Activated CD8-positive, alpha-beta memory T cell treated with anti-CD3 and anti-CD28 coated beads, Interleukin-2, amount 50 U/mL, for 48 hours (primary cell): Measurements from ENCODE around the gene BICDL2.
A peak's percentile ranks its signal among the peaks of the same experiment; 100 is the strongest.

Experiments
- DNase-seq: peaks from one replicate; pipeline ENCODE4 v3.0.0-alpha.2; 2020

Gene BICDL2

DNA sequence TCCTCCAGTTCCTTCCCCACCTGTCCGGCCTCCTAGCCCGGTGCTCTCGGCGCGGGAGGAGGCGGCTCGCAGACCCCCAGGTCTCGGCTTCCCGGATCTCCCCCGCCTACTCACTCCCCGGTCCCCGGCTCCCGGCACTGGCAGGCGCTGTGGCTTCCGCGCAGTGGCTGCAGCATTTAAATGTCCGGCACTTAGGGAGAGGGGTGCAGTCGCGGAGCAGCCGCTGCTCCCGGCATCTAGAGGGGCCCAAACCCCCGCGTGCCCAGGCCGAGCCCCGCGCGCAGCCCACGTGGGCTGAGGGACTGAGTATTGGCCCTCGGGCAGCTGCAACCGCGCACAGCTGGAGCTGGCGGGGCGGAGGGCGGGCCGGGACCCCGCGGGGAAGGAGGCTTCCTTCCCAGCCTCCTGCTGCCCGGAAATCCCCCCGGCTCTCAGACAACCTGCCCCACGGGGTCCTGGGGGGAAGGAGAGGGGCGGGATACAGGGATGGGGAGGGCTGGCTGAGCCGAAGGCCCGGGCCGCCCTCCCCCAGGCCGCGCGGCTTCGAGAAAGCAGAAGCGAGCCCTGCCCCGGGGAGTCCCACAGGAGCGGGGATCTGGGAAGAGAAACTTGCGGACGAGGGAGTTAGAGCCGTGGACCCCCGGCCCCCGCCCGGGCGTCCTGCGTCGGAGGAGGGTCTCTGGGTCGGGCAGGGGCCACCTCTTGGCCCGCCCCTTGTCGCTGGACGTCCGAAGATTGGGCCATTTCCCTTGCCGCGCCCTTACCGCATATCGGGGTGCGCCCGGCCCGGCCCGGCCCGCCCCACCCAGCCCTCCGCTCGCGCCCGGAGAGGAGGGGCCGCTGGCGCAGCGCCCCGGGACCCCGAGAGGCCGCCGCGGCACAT lies 9.3 kb upstream of the BICDL2 start, which contains the start of gene MMP25:
TSS of gene MMP25 (plus strand) at position 804 of the 883 bp plus-strand sequence. CDS start 357 bp downstream, outside the sequence.
- no peak for DNase-seq

DNA sequence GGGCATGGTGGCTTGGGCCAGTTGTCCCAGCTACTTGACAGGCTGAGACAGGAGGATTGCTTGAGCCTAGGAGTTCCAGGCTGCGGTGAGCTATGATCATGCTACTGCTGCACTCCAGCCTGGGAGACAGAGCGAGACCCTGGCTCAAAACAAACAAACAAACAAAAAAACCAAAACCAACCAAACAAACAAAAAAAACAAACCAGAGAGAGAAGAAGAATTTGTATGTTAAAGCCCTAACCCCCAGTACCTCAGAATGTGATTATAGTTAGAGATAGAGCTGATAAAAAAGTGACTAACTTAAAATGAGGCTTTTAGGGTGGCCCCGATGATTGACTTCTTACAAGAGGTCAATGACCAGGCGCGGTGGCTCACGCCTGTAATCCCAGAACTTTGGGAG lies 8.0 kb upstream of the BICDL2 start:
- DNase-seq = no peak

DNA sequence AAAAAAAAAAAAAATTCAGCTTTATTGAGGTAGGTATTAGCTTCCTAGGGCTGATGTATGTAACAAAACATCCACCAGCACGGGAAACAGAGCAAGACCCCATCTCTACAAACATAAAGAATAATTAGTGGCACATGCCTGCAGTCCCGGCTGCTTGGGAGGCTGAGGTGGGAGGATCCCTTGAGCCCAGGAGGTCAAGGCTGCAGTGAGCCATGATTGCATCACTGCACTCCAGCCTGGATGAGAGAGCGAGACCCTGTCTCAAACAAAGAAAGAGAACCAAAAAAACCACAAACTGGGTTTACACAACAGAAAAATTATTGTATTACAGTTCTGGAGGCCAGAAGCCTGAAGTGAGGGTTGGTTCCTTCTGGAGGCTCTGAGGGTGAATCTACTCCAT lies 5.6 kb upstream of the BICDL2 start:
- DNase-seq = no peak

DNA sequence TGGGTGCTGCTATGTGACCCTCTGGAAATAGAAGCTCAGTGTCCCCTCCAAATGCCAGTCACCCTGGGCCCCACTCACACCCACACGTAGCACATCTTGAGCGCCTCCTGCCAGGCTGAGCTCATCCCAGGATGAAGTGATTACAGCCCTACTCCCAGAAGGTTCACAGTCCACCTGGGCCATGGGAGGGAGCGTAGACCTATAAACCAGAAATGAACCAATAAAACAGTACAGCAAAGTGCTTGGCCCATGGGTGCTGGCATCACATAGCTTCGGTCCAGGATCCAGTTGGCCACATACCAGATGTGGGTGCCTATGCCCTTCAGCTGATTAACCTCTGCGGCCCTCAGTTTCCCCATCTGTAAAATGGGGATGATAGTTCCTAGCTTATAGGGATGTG lies 2.2 kb upstream of the BICDL2 start:
- DNase-seq = no peak

DNA sequence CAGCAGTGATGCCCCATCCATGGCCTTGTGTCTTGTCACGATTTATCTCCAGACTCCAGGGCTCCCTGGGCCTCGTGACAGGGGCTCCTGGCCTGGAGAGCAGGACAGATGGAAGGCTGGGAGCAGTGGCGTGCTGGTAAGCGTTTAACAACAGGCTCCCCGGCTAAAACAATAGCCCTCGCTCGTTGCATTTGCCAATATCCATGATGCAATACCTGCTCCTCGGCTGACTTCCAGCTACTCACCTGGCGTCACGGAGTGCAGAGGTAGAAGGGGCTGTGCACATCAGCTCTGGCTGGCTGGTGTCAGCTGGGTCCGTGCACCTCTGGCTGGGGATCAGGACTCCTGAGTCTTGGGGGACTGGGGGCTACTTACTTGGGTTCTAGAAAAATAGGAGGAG lies 1.5 kb upstream of the BICDL2 start:
- no peak for DNase-seq

DNA sequence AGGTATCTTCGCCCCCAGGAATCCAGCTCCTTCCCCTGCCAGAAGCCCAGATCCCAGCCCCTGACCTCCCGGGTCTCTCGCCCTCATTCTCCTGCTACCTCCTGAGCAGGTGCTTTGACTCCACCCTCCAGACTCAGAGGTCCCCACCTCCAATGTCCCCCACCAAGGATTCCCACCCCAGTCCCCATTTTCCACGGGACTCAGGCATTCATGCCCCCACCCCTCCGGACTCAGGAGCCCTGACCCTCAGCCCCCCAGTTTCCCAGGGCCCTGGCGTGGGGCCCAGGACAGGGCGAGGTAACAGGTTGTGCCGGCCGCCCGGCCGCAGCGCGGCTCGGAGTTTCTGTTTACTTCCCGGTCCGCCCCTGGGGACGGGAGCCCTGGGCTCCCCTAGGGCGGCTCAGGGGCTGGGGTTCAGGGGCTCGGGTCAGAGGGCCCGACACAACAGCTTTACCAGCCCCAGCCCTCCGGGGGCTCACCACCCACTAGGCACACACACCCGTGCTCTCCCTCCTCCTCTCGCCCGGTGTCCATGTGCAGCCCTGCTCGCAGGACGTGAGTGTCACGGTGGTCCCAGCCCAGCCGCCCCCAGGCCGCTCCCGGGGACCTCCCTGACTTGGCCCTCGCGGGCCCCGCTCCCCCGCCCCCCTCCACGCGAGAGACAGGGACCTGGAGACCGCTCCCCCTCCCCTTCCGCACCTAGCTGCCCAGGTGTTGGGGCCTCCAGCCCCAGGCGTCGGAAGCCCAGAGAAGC lies 595 bp downstream of the BICDL2 start:
- DNase-seq = no peak

DNA sequence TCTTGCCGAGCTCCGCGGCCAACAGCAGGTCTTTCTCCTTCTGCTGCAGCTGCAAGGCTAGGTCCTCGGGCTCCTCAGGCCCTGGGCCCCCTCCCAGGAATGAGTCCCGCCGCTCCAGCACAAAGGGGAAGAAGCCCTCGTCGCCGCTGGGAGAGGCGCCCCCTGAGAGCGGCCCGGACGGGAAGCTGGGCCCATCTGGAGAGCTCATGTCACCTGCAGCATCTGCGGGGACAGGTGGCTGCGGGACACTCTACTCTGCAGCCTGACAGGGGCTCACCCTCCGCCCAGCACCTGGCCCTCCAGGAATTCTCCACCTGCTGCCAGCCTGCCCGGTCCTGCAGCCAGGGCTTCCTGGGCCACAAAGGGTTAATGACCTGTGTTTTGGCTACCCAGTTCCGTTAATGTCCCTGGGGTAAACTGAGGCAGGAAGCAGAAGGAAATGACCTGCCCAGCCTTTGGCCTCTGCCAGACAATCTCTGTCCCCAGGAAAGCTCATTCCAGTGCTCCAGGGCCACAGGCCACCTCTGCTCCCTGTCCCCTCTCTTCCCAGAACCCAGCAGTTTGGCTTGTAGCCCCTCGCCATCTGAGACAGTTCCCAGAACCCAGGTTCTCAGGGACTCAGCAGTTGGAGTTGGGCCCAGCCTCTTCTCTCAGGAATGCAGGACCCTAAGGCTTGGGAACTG lies 1.3 kb downstream of the BICDL2 start:
- DNase-seq = no peak

DNA sequence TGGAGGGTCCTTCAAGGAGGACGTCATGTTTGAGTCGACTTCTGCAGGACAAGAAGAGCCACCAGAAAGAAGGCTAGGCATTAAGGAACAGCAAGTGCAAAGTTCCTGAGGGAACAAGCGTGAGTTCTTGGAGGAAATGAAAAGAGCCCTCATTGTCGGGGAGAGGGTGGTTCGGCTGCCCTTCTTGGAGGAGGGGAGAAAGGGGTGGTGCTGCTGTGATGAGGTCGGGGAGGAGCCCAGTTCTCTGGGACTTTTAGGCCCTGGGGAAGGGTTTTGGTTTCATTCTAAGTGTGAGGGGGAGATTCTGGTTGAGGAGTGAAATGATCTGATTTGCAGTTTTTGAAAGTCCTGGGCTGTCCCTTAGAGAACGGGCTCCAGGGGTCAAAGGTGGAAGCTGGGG lies 4.1 kb downstream of the BICDL2 start:
- no peak for DNase-seq

DNA sequence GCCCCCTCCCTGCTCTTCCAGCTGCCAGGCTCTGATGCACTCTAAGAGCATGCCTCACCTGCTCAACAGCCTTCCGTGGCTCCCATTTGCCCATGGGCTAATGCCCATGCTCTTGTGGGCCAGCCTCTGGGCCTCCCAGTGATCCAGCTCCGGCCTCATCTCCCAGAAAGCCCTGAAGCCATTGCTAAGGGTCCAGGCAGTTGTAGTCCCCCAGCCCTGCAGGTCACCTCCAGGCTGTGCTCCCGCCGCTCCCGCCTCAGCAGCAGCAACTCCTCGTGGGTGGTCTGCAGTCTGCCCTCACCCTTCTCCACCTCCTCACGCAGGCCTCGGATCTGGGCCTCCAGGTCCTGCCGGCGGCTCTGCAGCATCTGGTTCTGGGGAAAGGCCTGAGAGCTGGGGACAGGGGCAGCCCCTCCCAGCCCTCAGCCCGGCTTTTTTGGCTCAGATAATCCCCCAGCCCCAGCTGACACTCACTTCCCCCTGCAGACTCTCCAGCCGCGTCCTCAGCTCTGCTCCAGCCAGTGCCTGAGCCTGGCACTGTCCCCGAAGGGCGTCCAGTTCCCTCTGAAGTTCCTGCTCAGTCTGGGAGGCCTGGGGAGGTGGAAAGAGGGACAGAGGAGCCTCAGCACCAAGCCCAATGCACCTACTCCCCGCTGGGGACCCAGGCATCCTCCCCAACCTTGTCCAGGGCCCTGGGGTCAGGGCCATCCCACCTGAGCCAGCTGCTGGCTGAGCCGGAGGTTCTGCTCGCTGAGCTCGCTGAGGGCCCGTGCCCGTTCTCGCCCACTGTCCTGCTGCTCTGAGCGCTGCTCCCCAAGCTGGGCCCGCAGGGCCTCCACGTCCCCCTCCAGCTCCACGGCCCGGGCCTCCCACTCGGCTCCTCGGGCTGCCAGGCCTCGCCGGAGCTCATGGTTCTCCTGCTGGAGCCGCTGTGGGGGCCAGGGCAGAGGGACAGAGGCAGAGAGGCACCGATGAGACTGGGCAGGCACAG lies 6.2 kb downstream of the BICDL2 start:
- DNase-seq = no peak

DNA sequence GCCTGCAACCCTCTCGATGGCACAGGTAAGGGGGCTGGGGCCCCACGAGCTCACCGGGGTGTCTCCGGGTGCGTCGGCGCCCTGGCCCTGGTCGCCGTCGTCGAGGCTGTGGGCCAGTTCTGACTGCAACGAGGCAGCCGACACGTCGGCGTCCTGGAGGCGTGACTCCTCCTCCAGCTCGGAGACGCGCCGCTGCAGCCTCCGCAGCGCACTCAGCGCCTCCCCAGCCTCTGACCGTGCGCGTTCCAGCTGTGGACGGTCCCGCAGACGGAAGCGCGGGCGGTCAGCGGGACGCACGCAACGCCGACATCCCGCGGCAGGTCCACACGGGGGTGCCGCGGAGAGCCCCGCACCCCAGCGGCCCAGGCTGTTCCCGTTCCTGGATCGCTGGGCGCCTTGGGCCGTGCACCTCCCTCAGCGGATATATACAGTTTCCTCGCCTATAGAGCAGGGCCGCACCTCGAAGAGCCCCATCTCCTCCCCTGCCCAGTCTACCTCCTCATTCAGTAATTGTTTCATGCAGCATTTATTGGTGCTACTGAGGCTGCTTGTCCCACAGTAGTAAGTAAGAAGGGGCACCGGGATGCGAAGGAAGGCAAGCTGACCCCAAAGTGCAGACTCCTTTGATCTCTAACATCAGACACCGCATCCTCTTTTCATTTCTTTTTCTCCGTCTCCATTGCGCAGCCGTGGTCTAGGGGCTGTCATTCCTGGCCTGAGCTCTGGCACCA lies 7.1 kb downstream of the BICDL2 start:
- peak; percentile 80 for DNase-seq

DNA sequence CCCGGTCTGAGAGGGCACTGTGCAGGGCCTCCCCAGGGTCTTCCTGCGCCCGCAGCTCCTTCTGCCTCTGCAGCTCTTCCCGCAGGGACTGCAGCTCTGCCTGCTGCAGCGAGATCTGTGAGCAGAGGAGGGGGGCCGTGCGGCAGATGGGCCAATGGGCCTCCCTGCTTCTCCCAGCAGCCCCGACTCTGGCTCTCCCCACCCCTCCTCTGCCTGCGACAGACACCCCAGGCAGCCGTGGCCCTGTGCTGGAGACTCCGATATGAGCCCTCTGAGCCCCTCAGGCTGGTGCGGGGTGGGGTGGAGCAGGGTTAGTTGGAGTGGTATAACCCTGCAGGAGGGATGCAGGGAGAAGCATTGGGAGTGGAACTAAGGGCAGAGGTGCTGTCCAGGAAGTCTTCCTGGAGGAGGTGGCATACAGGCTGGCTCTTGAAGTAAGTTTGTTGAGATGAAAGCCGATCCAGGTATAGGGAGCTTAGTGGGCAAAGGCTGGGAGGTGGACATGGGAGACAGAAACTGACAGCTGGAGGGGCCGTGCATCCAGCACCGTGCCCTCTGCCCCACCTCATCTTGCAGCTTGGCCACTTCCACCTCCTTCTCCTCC lies 7.9 kb downstream of the BICDL2 start:
- no peak for DNase-seq

DNA sequence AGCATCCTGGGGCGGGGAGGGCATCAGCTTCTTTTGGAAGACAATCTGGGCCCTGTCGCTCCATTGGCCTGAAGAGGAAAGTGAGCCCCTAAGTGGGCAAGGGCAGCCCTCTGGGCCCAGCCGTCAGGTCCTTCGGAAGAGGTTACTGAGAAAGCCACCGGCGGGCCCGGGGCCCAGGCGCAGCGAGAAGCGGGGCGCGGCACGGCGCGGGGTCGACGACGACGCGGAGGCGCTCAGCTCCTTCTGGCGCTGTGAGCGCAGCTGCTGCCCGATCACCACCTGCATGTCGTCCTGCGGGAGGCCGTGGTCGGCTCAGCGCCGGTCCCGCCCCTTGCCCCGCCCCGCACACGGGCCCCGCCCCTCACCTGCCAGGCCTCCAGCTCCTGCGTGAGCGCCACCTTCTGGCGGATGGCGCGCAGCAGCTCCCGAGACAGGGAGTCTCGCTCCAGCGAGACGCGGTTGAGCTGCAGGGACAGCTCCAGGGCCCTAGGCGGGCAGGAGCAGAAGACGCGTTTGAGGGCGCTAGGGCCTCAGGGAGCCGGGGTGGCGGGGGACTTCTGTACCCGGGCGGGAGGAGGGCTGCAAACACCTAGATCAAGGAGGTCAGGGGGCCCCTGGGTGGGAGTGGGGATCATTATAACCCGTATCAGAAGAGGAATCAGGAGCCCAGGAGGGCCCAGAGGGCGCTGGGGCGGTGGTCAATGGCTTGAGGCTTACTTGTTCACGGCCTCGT lies 8.6 kb downstream of the BICDL2 start:
- peak; percentile 96 for DNase-seq

DNA sequence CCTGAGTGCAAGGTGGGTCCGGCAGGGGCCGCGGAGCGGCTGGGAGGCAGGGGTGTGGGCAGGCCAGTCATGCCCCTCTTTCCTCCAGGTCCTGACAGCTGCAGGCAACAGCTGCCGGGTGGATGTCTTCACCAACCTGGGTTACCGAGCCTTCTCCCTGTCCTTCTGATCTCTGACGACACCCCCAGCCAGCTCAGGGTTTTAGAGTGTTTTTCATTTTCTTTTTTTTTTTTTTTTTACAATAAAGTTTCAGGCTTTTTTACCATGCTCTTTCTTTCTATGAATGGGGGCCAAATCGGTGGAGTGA lies 9.3 kb downstream of the BICDL2 start:
- no peak for DNase-seq

DNA sequence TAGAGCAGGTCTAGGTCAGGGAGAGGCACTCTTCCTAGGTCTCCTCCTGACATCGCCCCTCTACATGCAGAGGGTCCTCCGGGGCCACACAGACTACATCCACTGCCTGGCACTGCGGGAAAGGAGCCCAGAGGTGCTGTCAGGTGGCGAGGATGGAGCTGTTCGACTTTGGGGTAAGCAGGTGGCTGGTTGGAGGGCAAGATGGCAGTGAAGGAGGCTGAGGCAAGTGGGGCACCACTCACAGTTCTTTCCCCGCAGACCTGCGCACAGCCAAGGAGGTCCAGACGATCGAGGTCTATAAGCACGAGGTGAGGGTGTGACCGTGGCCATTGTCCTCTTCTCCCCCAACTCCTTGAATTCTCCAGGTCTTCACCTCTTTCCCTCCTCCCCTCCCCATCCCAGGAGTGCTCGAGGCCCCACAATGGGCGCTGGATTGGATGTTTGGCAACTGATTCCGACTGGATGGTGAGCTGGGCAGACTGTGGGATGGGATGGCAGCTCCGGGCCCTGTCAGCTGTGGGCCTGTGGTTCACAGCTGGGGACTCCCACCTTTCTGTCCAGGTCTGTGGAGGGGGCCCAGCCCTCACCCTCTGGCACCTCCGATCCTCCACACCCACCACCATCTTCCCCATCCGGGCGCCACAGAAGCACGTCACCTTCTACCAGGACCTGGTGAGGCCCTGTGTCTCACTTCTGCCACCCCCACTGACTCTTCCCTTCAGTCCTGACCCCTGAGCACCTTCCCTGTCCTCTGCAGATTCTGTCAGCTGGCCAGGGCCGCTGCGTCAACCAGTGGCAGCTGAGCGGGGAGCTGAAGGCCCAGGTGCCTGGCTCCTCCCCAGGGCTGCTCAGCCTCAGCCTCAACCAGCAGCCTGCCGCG lies 9.9 kb downstream of the BICDL2 start:
- DNase-seq = no peak

DNA sequence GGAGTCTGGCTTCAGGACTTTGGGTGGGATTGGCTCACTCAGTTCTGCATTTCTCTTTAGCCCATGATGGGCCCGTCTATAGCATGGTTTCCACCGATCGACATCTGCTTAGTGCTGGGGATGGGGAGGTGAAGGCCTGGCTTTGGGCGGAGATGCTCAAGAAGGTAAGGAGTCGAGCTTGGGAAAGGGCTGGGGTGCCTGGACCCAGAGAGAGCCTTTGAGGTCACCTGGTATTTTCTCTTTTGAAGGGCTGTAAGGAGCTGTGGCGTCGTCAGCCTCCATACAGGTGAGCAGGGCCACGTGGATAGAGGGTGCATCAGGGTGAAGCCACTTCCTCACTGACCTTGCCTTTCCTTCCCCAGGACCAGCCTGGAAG lies 10.8 kb downstream of the BICDL2 start:
- DNase-seq = no peak

DNA sequence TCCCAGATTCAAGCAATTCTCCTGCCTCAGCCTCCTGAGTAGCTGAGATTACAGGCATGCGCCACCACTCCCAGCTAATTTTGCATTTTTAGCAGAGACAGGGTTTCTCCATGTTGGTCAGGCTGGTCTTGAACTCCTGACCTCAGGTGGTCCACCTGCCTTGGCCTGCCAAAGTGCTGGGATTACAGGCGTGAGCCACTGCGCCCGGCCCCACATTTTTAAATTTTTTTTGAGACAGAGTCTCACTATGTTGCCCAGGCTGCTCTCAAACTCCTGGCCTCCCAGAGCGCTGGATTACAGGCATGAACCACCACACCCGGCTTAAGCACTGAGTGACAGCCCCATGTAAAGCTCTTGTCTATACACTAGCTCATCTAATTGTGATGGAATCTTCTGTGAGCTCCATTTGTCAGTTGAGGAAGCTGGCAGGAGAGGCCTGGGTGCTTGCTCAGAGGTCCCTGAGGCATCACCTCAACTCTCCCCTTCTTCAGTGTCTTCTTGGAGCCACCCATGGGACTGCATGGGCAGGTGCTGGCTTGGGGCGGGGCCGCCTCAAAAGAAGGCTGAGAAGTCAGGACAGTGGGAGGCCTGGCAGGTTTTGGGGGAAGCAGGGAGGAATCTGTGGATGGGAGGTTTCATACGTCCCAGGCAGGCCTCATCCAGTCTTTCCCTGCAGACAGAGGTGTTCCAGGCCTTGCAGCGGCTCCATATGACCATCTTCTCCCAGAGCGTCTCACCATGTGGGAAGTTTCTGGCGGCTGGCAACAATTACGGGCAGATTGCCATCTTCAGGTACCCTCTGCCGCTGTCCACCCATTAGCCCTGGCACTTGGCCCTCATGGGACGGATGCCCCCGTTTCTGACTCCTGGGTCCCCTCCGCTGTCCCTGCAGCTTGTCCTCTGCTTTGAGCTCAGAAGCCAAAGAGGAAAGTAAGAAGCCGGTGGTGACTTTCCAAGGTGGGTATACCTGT lies 11.4 kb downstream of the BICDL2 start:
- no peak for DNase-seq

DNA sequence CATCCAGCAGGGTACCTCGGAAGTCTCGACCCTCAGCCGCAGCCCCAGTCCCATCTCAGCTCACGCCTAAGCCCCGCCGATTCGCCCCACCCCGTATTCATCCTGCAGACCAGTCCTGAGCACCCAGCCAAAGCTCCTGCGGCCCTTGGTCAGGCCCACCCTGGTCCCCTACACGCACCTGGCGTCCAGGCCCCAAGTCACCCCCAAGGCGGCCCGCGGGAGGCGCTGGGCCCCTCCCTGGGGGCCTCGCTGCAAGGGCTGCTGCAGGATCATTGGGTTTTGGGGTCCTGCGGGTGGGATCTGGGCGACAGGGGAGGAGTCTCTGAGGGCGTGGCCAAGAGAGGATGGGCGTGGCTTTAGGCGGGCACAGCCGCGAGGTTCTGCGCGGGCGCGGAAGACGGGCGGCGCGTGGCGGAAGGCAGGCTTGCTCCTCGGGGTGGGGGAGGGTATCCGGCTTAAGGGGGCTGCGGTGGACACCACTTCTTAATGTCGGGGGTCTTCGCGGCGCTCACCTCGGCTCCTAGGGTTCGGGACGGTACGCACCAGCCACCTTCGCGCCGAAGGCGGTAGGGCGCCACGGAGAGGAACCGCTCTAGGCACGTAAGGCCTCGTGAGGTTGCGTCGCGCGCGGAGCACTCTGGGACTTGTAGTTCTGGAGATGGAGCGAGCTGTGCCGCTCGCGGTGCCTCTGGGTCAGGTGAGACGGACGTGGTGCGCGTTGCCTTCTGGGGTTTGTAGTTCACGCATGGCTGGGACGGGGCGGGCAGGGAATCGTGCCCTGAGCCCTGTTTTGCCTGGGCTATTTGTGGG lies 12.9 kb downstream of the BICDL2 start, which contains the start of the genes HCFC1R1 and THOC6:
TSS of gene HCFC1R1 (minus strand) at position 274 of the 810 bp plus-strand sequence. CDS start at position 273, 1 bp downstream.
TSS of gene THOC6 (plus strand) at position 367 of the 810 bp plus-strand sequence. CDS start at position 659, 292 bp downstream.
- peak; percentile 96 for DNase-seq
